K562 (cell line): ENCODE results near the gene GPR37L1. TPM values are rescaled to one million over a fixed set of nuclear protein-coding genes. Genes with fewer than 3 reads are reported as not detected.

Source experiments
- DEAF1 ChIP-seq: fragments of 450-650 bp; formaldehyde crosslinking; IDR thresholded peaks from 2 replicates; pipeline ENCODE4 v1.4.0; 2020; ENCODE audit warnings: mild to moderate bottlenecking, moderate library complexity
- HDGF ChIP-seq: fragments of 450-650 bp; IDR thresholded peaks from 2 replicates; pipeline ENCODE4 v1.6.1; 2016
- HOXB6 ChIP-seq: fragments of 250-450 bp; sonication (Bioruptor Pico); IDR thresholded peaks from 2 replicates; pipeline ENCODE4 v1.5.1; 2022; ENCODE audit warnings: mild to moderate bottlenecking, borderline replicate concordance
- KLF13 ChIP-seq: fragments of 450-650 bp; IDR thresholded peaks from 2 replicates; pipeline ENCODE4 v1.6.1; 2016; ENCODE audit warnings: missing genetic modification characterization, low read depth, mild to moderate bottlenecking, missing compliant biosample characterization, moderate library complexity, borderline replicate concordance
- MNT ChIP-seq, 2 experiments: fragments of 450-650 bp; conservative IDR thresholded peaks; 2 replicates each; pipeline ENCODE4 v1.6.1; 2017; ENCODE audit warnings: mild to moderate bottlenecking in 2 of 2, moderate library complexity in 2 of 2
- MYC ChIP-seq, 2 experiments: fragments of 250-450 bp in 1 of 2; sonication (Bioruptor Pico) in 1 of 2; IDR thresholded peaks; 2 replicates each; pipeline versions ENCODE4 v1.5.1 to v1.6.1; 2012 to 2021; ENCODE audit warnings: low read depth in 2 of 2, borderline replicate concordance in 1 of 2, improper control_type of control experiment in 1 of 2, low read length in 1 of 2, mild to moderate bottlenecking in 1 of 2, moderate library complexity in 1 of 2
- NR2C2 ChIP-seq, 2 experiments: fragments of 200-800 bp in 1 of 2; sonication (Bioruptor generic) in 1 of 2; sonication (generic) in 1 of 2; formaldehyde crosslinking in 1 of 2; IDR thresholded peaks; 2 replicates each; pipeline versions ENCODE4 v1.6.1 to v1.8.0; 2016 to 2022; ENCODE audit warnings: mild to moderate bottlenecking in 1 of 2, missing compliant biosample characterization in 1 of 2, missing genetic modification characterization in 1 of 2, missing genetic modification reagents in 1 of 2
- RAD21 ChIP-seq, 2 experiments: fragments of 250-450 bp in 1 of 2; fragments of 450-650 bp in 1 of 2; sonication (Bioruptor Pico) in 1 of 2; formaldehyde crosslinking in 1 of 2; IDR thresholded peaks in 1 of 2; conservative IDR thresholded peaks in 1 of 2; 2 replicates each; pipeline versions ENCODE4 v1.4.0 to v1.8.0; 2020 to 2022; ENCODE audit warnings: mild to moderate bottlenecking in 2 of 2, moderate library complexity in 1 of 2
- REST ChIP-seq, 2 experiments: fragments of 450-650 bp; formaldehyde crosslinking in 1 of 2; IDR thresholded peaks; 2 replicates each; pipeline versions ENCODE4 v1.4.0 to v1.6.1; 2014 to 2020; ENCODE audit warnings: mild to moderate bottlenecking in 2 of 2, borderline replicate concordance in 1 of 2, low read depth in 1 of 2
- ZNF41 ChIP-seq: fragments of 250-450 bp; sonication (Bioruptor Pico); conservative IDR thresholded peaks from 2 replicates; pipeline ENCODE4 v1.4.0; 2020; ENCODE audit warnings: mild to moderate bottlenecking
- ZNF696 ChIP-seq: fragments of 250-450 bp; sonication (Bioruptor Pico); conservative IDR thresholded peaks from 2 replicates; pipeline ENCODE4 v1.4.0; 2020; ENCODE audit warnings: mild to moderate bottlenecking, moderate library complexity
- polyA plus RNA-seq, 8 experiments: library from polyadenylated mRNA; depleted of rRNA in 4 of 8; stranded (reverse) in 5 of 8; unstranded in 3 of 8; fragments of >200 nt; fragmentation: Nextera tagmentation in 2 of 8; fragmentation: Illumina TruSeq in 1 of 8; extraction: Ambion mirVana in 2 of 8; extraction: Trizol in 1 of 8; gene quantifications; 2 replicates each; pipeline versions ENCODE4 v1.2.1 to v1.2.3, GENCODE V29; 2011 to 2014; ENCODE audit warnings: inconsistent platforms in 1 of 8, missing spikeins in 1 of 8
- total RNA-seq, 7 experiments: library from RNA; depleted of rRNA in 6 of 7; stranded (reverse); fragments of >200 nt in 6 of 7; fragmentation: Illumina TruSeq in 2 of 7; extraction: Trizol in 2 of 7; gene quantifications; 2 replicates each; pipeline versions ENCODE4 v1.2.1 to v1.2.3, GENCODE V29; 2011 to 2021; ENCODE audit warnings: low replicate concordance in 1 of 7

Gene GPR37L1
- total and polyA plus RNA-seq, 9 of the 15 experiments (the other 6 are each of a cell fraction or from before 2014, with no cell fraction given) = not detected

- TF ChIP-seq REST (IDR thresholded peaks at IDR 0.05; ENCODE audit: borderline replicate concordance) = no peak
- 0 out of 2 replicates have a peak, but pooled peaks have one; percentile 43 for TF ChIP-seq REST (CRISPR knock-in tag; IDR thresholded peaks at IDR 0.05; ENCODE audit: low read depth)
- TF ChIP-seq MYC (IDR thresholded peaks at IDR 0.05; ENCODE audit: low read depth, low read length) = peak; percentile 30; the same call in 1 of the 2 replicates
- TF ChIP-seq MYC (CRISPR knock-in tag; IDR thresholded peaks at IDR 0.05; ENCODE audit: borderline replicate concordance, low read depth) = no peak
- peak; percentile 34; the same call in 1 of the 2 replicates for TF ChIP-seq NR2C2 (CRISPR knock-in tag; IDR thresholded peaks at IDR 0.05)
- peak; percentile 85 for TF ChIP-seq NR2C2 (tag; IDR thresholded peaks at IDR 0.05)
- TF ChIP-seq HDGF = peak; percentile 66; the same call in 1 of the 2 replicates
- no peak for TF ChIP-seq ZNF696
- no peak for TF ChIP-seq DEAF1 (CRISPR knock-in tag)
- 0 out of 2 replicates have a peak, but pooled peaks have one; percentile 8 for TF ChIP-seq KLF13 (tag)
- 0 out of 2 replicates have a peak, but pooled peaks have one; percentile 10 for TF ChIP-seq ZNF41
- TF ChIP-seq HOXB6 (CRISPR knock-in tag) = no peak
- peak in 1 of 2 experiments; percentile 46; a peak in 1 of 4 replicates for TF ChIP-seq MNT (conservative IDR thresholded peaks at IDR 0.05)
- TF ChIP-seq RAD21 (CRISPR knock-in tag; conservative IDR thresholded peaks at IDR 0.05 in 1 of 2, IDR thresholded peaks at IDR 0.05 in 1 of 2) = no peak
These were observed 39.9 kb downstream of the GPR37L1 start (continued) for GRCh38 chr1:202162418-202163280.
